HS-5 (cell line): ENCODE data around the gene PRG2.
"Not testable (repeated sequence)": the region's sequence is repeated elsewhere in the genome, so short reads cannot be mapped to it uniquely, and the experiment has no call there.

Source experiments
- DNase-seq: peaks from one replicate; pipeline ENCODE4 v3.0.0-alpha.2; 2012; ENCODE audit warnings: low read depth

The PRG2 gene

GRCh38 chr11:57419146-57419545 lies 28.7 kb upstream of the PRG2 start:
- no peak for DNase-seq

DNA sequence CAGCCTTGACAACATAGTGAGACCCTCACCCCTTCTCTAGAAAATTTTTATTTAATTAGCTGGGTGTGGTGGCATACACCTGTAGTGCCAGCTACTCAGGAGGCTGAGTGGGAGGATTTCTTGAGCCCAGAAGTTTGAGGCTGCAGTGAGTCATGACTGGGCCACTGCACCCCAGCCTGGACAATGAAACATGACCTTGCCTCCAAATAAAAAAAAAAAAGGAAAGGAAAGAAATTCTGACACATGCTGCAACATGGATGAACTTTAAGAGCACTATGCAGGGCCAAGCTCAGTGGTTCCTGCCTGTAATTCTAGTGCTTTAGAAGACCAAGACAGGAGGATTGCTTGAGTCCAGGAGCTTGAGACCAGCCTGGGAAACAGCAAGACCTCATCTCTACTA lies 27.7 kb upstream of the PRG2 start:
- no peak for DNase-seq

DNA sequence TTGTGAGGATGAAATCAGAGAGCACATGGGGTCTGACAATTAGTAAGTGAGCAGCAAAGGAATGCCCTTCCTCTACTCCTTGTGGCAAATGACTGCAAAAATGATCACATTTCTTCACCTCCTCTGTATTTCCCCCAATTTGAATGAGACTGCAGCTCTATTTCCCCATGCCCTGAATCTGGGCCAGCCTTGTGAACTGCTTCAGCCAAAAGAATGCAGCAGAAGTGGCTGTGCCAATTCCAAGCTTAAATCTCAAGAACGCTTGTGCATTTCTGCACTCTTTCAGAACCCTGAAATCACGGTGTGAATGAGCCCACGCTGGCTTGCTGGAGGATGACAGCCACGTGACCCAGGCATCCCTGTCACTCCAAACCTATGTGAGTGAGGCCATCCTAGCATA lies 26.6 kb upstream of the PRG2 start:
- no peak for DNase-seq

DNA sequence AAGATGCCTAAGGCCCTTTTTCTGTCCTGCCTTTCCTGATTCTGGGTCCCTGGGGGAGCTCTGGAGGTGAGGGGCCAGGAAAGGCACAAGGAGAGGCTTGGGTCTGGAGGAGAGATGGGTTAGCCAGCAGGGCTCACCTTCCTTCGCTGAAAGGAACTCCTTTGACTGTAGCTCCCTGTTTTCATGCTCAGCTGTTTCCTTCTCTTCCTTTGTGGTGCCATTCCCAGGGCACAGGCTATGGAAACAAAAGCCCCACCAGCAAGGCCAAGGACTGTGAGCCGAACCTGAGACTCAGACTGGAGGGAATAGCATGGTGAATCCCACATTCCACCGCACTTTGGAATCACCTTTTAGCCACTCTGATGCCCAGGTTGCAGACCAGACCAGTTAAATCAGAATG lies 26.0 kb upstream of the PRG2 start:
- no peak for DNase-seq

DNA sequence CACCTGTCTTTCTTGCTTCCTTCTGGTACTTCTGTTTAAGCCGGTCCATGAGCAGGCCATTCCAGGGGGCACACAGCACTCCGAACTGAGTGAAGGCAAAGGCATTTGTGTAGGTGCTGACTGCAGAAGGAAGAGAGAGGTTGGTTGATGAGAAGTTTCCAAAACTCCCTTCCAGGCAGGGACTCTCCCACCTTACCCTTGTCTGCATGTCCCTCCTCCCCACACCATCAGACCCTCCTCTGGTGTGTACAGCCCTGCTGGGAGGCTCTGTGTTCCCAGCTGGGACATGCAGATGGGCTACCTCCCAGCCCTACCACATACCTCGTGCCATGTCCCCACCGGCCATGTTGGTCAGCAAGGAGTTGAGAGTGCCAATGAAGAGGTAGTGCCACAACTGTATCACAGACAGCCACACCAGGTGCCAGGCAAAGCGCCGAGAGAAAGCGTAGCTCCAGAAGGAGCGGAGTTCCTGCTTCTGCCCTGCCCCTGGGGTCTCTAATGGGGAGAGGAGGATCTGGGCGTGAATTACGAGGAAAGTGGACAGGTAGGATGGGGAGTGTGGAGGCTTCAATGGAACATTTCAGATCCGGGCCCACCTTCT lies 24.3 kb upstream of the PRG2 start:
- no peak for DNase-seq

- DNase-seq: no peak
Measured at GRCh38 chr11:57413681-57414080, 23.2 kb upstream of the PRG2 start.

DNA sequence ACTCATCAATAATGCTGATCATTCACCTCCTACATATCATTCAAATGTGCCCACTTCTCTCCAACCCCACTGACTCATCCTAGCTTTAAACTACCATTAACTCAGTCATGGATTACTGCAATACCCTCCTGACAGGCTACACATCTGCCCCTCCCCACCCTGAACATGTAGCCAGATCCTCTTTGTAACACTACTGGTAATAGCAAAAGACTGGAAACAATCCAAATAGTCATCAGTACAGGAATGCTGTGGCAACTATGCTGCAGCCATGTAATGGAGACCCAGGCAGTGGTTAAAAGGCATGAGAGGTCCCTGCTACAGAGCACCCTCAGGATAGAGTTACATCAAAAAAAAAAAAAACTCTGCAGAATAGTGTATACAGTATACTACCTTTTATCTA lies 19.8 kb upstream of the PRG2 start:
- peak; percentile 52 for DNase-seq

DNA sequence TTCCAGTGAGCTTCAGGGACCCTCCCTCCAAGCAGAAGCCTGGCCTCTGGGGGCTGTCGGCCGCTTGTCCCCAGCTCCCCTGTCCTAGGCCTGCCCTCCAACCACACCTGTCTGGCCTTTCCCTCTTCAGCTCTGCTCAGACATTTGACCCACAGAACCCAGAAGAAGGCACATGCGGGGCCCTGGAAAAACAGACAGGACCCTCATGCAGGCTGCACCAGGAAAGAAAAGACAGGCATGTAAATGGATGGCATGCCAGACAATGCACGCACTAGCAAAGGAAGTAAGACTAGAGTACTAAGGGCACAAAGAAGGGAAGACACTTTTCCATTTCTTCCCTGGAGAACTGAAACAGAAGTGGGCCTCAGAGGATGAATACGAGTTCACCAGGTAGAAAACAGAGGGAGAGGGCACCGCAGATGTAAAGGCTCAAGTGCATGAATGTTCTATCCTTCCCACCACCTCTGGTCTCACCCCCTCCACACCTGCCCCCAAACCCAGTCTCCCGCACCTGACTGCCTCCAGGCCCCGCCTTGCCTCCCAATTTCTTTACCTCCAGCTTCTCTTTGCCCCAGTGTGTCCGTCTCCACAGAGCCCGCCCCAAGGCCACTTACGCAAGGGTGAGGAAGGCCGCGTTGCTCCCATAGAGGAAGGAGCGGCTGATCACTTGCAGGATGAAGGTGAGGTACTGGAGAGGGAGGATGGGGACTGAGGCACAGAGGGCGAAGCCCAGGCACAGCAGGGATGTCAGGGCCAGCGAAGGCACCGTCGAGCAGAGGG lies 19.1 kb upstream of the PRG2 start:
- DNase-seq: no peak

DNA sequence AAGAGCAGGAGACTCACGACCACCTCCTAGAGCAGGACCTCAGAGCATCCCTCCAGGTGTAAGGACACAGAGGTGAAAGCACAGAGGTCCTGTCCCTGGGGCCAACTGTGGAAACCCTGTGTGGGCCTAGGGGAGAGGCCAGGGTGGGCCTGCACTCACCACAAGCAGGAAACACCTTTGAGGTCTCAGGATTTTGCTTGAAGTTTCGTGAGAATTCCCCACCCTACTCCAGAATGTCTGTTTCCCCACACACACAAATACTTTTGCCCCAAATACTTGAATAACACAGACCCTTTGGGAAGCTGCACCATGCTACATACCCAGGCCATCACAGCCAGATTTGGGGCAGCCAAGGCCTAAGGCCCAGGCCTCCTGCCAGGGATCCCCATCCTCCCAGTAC lies 18.3 kb upstream of the PRG2 start:
- DNase-seq: no peak

DNA sequence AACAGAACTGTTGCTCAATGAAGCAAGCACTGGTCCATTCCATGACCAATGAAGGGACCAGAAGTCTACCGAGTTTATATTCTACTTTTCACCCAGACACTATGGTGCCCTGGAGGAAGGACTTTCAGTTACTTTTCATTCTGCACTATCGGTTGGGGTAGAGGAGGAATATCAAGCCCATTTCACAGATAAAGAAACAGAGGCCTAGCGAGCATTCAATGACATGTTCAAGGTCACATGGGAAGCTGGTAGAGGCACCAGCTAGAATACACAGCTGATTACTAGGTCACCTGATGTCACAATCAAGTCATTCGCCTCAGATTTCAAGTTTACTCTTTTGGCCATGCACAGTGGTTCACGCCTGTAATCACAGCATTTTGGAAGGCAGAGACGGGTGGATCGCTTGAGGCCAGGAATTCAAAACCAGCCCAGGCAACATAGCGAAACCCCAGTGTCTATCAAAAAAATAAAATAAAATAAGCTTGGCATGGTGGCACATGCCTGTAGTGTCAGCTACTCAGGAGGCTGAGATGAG lies 17.6 kb upstream of the PRG2 start:
- DNase-seq: no peak

GRCh38 chr11:57407010-57407920 lies 16.8 kb upstream of the PRG2 start:
- DNase-seq: no peak

GRCh38 chr11:57406337-57406904 lies 16.0 kb upstream of the PRG2 start:
- DNase-seq: no peak

GRCh38 chr11:57405271-57405860 lies 14.9 kb upstream of the PRG2 start:
- DNase-seq: no peak

GRCh38 chr11:57403802-57404147 lies 13.3 kb upstream of the PRG2 start:
- no peak for DNase-seq

- not testable (repeated sequence) for DNase-seq
Measured at GRCh38 chr11:57403003-57403801, 12.8 kb upstream of the PRG2 start.

DNA sequence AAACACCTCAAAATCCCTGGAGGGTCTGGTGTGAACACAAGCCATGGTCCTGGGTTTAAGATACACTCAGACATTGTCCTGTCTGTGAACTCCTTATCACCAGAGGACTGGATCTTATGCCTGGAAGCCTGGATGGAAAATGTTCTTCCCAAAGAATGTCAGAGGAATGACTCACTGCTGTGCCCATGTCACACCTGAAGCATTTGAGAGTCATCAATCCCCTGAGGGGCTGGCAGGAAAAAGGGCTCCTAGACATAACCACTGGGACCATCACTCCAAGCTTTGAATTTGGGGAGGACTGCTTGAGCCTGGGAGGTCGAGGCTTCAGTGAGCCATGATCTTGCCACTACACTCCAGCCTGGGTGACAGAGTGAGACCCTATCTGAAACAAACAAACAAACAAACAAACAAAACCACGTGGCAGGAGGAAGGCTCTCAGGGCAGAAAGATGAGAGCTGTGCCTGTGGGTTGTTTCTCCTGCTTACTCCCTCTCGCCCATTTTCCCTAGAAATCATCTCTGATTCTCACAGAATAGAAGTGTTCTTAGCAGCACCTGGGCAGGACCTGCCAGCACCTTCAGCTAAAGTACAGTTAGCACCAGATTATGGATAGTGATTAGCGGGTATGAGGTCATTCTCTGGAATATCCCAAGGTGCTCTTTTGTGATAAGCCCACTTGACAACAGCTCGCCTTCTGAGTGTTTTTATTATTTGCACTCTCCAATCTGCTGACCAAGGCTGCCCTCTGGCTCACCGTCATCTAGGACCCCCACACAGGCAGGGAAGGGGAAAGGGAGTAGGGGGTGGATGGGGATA lies 11.9 kb upstream of the PRG2 start:
- DNase-seq: no peak

- DNase-seq: no peak
Measured at GRCh38 chr11:57399972-57400578, 9.6 kb upstream of the PRG2 start.

DNA sequence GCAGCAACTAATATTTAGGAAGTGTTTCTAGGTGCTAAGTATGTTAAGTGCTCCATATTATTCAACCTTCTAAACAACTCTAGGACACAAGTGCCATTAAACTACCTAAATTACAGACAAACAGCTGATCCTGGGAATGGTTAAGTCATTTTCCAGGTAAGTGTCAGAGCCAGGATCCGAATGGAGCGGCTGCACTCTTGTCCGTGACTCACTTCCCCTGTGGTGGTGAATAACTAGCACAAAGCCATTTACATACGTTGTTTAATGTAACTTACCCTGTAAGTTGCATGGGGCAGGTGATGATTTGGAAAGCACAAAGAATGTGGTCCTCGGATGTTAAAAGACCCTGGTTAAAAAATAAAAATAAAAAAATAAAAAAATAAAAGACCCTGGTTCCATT lies 8.8 kb upstream of the PRG2 start:
- DNase-seq: no peak

GRCh38 chr11:57397394-57397990 lies 7.0 kb upstream of the PRG2 start:
- DNase-seq: no peak
